HEK293T (cell line): ENCODE results near the gene KCNH1.

ENCODE experiments used
- ARNT ChIP-seq: fragments of 450-650 bp; IDR thresholded peaks from 2 replicates; pipeline ENCODE4 v1.6.1; 2017; ENCODE audit warnings: mild to moderate bottlenecking
- FOXM1 ChIP-seq: fragments of 450-650 bp; IDR thresholded peaks from 2 replicates; pipeline ENCODE4 v1.6.1; 2017; ENCODE audit warnings: mild to moderate bottlenecking, borderline replicate concordance
- NFRKB ChIP-seq: fragments of 450-650 bp; IDR thresholded peaks from 2 replicates; pipeline ENCODE4 v1.6.1; 2016; ENCODE audit warnings: mild to moderate bottlenecking, moderate library complexity
- SP1 ChIP-seq: fragments of 450-650 bp; IDR thresholded peaks from 2 replicates; pipeline ENCODE4 v1.6.1; 2017
- SUZ12 ChIP-seq: fragments of 450-650 bp; IDR thresholded peaks from 2 replicates; pipeline ENCODE4 v1.6.1; 2016; ENCODE audit warnings: mild to moderate bottlenecking
- TARDBP ChIP-seq: fragments of 450-650 bp; IDR thresholded peaks from 2 replicates; pipeline ENCODE4 v1.6.1; 2016
- ZNF384 ChIP-seq: fragments of 450-650 bp; IDR thresholded peaks from 2 replicates; pipeline ENCODE4 v1.6.1; 2016
- TF ChIP-seq, protein P1 (sequence below): fragments of 450-650 bp; IDR thresholded peaks from 2 replicates; pipeline ENCODE4 v1.6.1; 2016

DNA sequence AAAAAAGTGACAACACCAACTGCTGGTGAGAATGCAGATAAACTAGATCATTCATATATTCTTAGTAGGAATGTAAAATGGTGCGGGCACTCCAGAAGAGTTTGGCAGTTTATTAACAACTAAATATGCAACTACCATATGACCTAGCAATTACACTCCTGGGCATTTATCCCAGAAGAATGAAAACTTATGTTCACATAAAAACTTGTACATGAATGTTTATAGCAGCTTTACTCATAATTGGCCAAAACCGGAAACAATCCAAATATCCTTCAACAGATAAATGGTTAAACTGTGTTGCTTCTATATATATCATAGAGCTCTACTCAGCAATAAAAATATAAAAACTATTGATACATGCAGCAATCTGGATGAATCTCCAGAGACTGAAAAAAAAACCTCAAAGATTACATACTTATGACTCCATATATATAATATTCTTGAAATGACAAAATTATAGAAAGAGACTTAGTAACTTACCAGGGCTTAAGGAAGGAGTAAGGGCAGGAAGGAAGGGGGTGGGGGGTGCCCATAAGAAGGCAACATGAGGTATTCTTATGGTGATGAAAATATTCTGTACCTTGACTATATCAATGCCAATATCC lies 99.9 kb downstream of the KCNH1 start:
- TF ChIP-seq NFRKB (no peak), SUZ12 (no peak), FOXM1 (no peak), ARNT (no peak), SP1 (no peak), TARDBP (no peak), ZNF384 (no peak)
- TF ChIP-seq, protein P1, sequence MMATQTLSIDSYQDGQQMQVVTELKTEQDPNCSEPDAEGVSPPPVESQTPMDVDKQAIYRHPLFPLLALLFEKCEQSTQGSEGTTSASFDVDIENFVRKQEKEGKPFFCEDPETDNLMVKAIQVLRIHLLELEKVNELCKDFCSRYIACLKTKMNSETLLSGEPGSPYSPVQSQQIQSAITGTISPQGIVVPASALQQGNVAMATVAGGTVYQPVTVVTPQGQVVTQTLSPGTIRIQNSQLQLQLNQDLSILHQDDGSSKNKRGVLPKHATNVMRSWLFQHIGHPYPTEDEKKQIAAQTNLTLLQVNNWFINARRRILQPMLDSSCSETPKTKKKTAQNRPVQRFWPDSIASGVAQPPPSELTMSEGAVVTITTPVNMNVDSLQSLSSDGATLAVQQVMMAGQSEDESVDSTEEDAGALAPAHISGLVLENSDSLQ, result no peak
